ENCODE data around the gene MLLT10. TPM values are rescaled to one million over a fixed set of nuclear protein-coding genes. Genes with fewer than 3 reads are reported as not detected.

Gene MLLT10
- total and polyA plus RNA-seq, 2 of the 8 experiments (the other 6 are each of a cell fraction or from before 2014, with no cell fraction given) = 53.1 to 62.1 TPM

DNA sequence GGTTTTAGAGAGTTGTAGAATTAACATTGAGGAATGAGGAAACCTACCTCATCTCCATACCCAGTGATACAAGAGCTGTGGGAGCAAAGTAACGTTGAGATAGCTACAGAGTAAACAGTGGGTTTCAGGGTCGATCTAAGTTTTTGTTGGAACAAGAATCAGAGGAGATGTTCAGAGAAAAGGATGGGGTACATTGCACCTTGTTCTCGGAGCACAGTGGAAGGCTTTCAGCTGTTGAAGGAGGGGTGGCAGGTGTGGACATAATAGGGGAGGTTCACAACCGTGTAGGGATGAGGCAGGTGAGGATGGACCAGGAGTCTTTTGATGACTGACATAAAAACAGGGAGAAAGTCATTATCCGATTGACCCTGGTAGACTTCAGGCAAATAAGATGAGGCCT lies 121.7 kb downstream of the MLLT10 start:
- peaks cover 0 to 67% of the 10 kb centered on the region in 2 experiments; a peak in 2 of 4 replicates for H3K79me2 ChIP-seq (ENCODE audit: control insufficient read depth in 1 of 2, insufficient read depth in 2 of 2, low read length in 2 of 2)
- 95% methylated on average over 5 of the region's 5 CpGs; no CpG with 5 or more reads in 1 of the 2 experiments for WGBS, 2 experiments (ENCODE audit: extremely low coverage in 1 of 2, insufficient coverage in 1 of 2, insufficient read length in 1 of 2, insufficient replicate concordance in 2 of 2, low coverage in 1 of 2, low lambda C conversion rate in 2 of 2, missing lambda C conversion rate in 1 of 2)
- DNase-seq (ENCODE audit: low read depth in 1 of 2, low spot score in 2 of 2) = no peak
- no peaks in the 10 kb centered on the region for H3K9me3 ChIP-seq (ENCODE audit: insufficient read depth in 2 of 2, low read depth in 1 of 2, low read length in 1 of 2)
- H3K9ac ChIP-seq (replicated peaks in 1 of 4; ENCODE audit: extremely low read depth in 1 of 4, low read depth in 3 of 4, low read length in 3 of 4) = no peak overlapping the region
- no peak overlapping the region for H4K91ac ChIP-seq (replicated peaks; ENCODE audit: insufficient read length, low read length)
- no peak overlapping the region for H4K5ac ChIP-seq (ENCODE audit: insufficient read length, low read depth, low read length)
- no peak overlapping the region for H3K4me2 ChIP-seq (ENCODE audit: insufficient read depth in 1 of 2, low read depth in 2 of 2, low read length in 2 of 2)
- no peaks in the 10 kb centered on the region for H4K20me1 ChIP-seq (replicated peaks in 1 of 2; ENCODE audit: control insufficient read depth in 1 of 2, insufficient read depth in 2 of 2, low read length in 2 of 2)
- TF ChIP-seq CHD1 (IDR thresholded peaks at IDR 0.05; ENCODE audit: low read depth, low read length) (no peak), RBBP5 (IDR thresholded peaks at IDR 0.05; ENCODE audit: borderline replicate concordance, low read depth, low read length) (no peak), EGR1 (IDR thresholded peaks at IDR 0.05; ENCODE audit: borderline replicate concordance, low read depth, low read length) (no peak), RFX5 (IDR thresholded peaks at IDR 0.05; ENCODE audit: borderline replicate concordance, low read depth, low read length) (no peak), FOSL1 (IDR thresholded peaks at IDR 0.05; ENCODE audit: insufficient read depth, low read depth, low read length) (no peak), TAF7 (optimal IDR thresholded peaks at IDR 0.05; ENCODE audit: borderline replicate concordance, low read depth, low read length) (no peak)
- no peak overlapping the region for H3K14ac ChIP-seq (ENCODE audit: insufficient read length)
- ChIA-PET CTCF (ENCODE audit: partially characterized antibody) (interaction anchor here (1.2 kb wide), 1 partner anchor 18 kb away, joined by 4 read pairs; no protein-coding TSS in a partner anchor), POLR2A (ENCODE audit: partially characterized antibody) (interaction anchor here (0.7 kb wide), 1 partner anchor 24 kb away, joined by 3 read pairs; no protein-coding TSS in a partner anchor)
- H2BK12ac ChIP-seq (ENCODE audit: low read depth, low read length) = no peak overlapping the region
- no peak overlapping the region for H2BK5ac ChIP-seq (ENCODE audit: low read depth, low read length)
- H4K8ac ChIP-seq (ENCODE audit: extremely low read depth, insufficient read depth, low read length) = no peak overlapping the region
- no peak overlapping the region for H3K27ac ChIP-seq (ENCODE audit: low read depth, low read length)
- no peak overlapping the region for H3K4me3 ChIP-seq (ENCODE audit: extremely low read depth in 1 of 4, insufficient read depth in 2 of 4, low read depth in 3 of 4, low read length in 4 of 4)
- 0 out of 2 replicates have a peak, but pooled peaks cover 3% of the 10 kb centered on the region for H3K79me1 ChIP-seq (ENCODE audit: low read depth, low read length)
- H2BK20ac ChIP-seq (ENCODE audit: low read length) = no peak overlapping the region
- H3K56ac ChIP-seq (replicated peaks; ENCODE audit: insufficient read length, low read depth, low read length) = no peak overlapping the region
- no peaks in the 10 kb centered on the region for H3K27me3 ChIP-seq (replicated peaks in 1 of 4; ENCODE audit: control insufficient read depth in 3 of 4, extremely low read depth in 1 of 4, insufficient read depth in 3 of 4, low read length in 3 of 4)
- H3K4me1 ChIP-seq (replicated peaks in 1 of 4; ENCODE audit: control insufficient read depth in 3 of 4, insufficient read depth in 4 of 4, low read length in 3 of 4) = no peaks in the 10 kb centered on the region
- no peak overlapping the region for H2BK15ac ChIP-seq (ENCODE audit: low read length)
- H2AFZ ChIP-seq (ENCODE audit: low read length) = no peak overlapping the region
- H3K36me3 ChIP-seq (ENCODE audit: control insufficient read depth in 2 of 4, insufficient read depth in 4 of 4, low read length in 3 of 4) = peaks cover 0 to 11% (median 2%) of the 10 kb centered on the region in 4 experiments; a peak in 2 of 8 replicates
- H2AK5ac ChIP-seq (ENCODE audit: low read depth, low read length) = no peak overlapping the region
- H2BK120ac ChIP-seq (replicated peaks; ENCODE audit: low read depth, low read length) = no peak overlapping the region
- no peak overlapping the region for H3K18ac ChIP-seq (ENCODE audit: extremely low read depth, low read length)
- FAIRE-seq = no peak
- no peaks in the 10 kb centered on the region for H3K23me2 ChIP-seq (ENCODE audit: low read depth, low read length)
- no peak overlapping the region for H3K4ac ChIP-seq (replicated peaks; ENCODE audit: insufficient read length, low read depth, low read length)
- H3K23ac ChIP-seq (ENCODE audit: insufficient read length) = no peak overlapping the region
